K562 (cell line): ENCODE results near the gene MMS22L. TPM values are rescaled to one million over a fixed set of nuclear protein-coding genes. Genes with fewer than 3 reads are reported as not detected.

Experiments used
- CREM ChIP-seq: IDR thresholded peaks from 2 replicates; pipeline ENCODE4 v1.6.1; 2014; ENCODE audit warnings: antibody characterized with exemption, low read depth
- EP300 ChIP-seq: IDR thresholded peaks from 2 replicates; pipeline ENCODE4 v1.6.1; 2012; ENCODE audit warnings: low read length, improper control_type of control experiment
- GATAD2A ChIP-seq: fragments of 450-650 bp; IDR thresholded peaks from 2 replicates; pipeline ENCODE4 v1.6.1; 2017
- IFI16 ChIP-seq: fragments of 250-450 bp; sonication (Bioruptor Pico); IDR thresholded peaks from 2 replicates; pipeline ENCODE4 v2.1.2; 2022; ENCODE audit warnings: mild to moderate bottlenecking, inconsistent platforms
- SAFB ChIP-seq: fragments of 200-400 bp; formaldehyde crosslinking; IDR thresholded peaks from 2 replicates; pipeline ENCODE4 v1.6.1; 2017; ENCODE audit warnings: low read depth, low read length, borderline replicate concordance
- ZBTB40 ChIP-seq, 2 experiments: fragments of 450-650 bp in 1 of 2; sonication (generic) in 1 of 2; formaldehyde crosslinking in 1 of 2; IDR thresholded peaks; 2 replicates each; pipeline versions ENCODE4 v1.7.1 to v1.9.0; 2016 to 2022; ENCODE audit warnings: inconsistent platforms in 1 of 2, mild to moderate bottlenecking in 1 of 2, missing genetic modification reagents in 1 of 2
- ZFPM2 ChIP-seq: fragments of 250-450 bp; sonication (Bioruptor Pico); IDR thresholded peaks from 2 replicates; pipeline ENCODE4 v1.5.1; 2022; ENCODE audit warnings: mild to moderate bottlenecking
- ZNF436 ChIP-seq: fragments of 250-450, 450-650 bp; sonication (Bioruptor Pico); formaldehyde crosslinking; IDR thresholded peaks from 2 replicates; pipeline ENCODE4 v1.7.0; 2020; ENCODE audit warnings: mild to moderate bottlenecking
- ZNF76 ChIP-seq: fragments of 250-450 bp; sonication (Bioruptor Pico); IDR thresholded peaks from 2 replicates; pipeline ENCODE4 v1.4.0; 2020; ENCODE audit warnings: mild to moderate bottlenecking, moderate library complexity, borderline replicate concordance
- ZNF830 ChIP-seq: fragments of 250-450 bp; sonication (Bioruptor Pico); IDR thresholded peaks from 2 replicates; pipeline ENCODE4 v1.5.0; 2021; ENCODE audit warnings: mild to moderate bottlenecking
- polyA plus RNA-seq, 8 experiments: library from polyadenylated mRNA; depleted of rRNA in 4 of 8; stranded (reverse) in 5 of 8; unstranded in 3 of 8; fragments of >200 nt; fragmentation: Nextera tagmentation in 2 of 8; fragmentation: Illumina TruSeq in 1 of 8; extraction: Ambion mirVana in 2 of 8; extraction: Trizol in 1 of 8; gene quantifications; 2 replicates each; pipeline versions ENCODE4 v1.2.1 to v1.2.3, GENCODE V29; 2011 to 2014; ENCODE audit warnings: inconsistent platforms in 1 of 8, missing spikeins in 1 of 8
- total RNA-seq, 7 experiments: library from RNA; depleted of rRNA in 6 of 7; stranded (reverse); fragments of >200 nt in 6 of 7; fragmentation: Illumina TruSeq in 2 of 7; extraction: Trizol in 2 of 7; gene quantifications; 2 replicates each; pipeline versions ENCODE4 v1.2.1 to v1.2.3, GENCODE V29; 2011 to 2021; ENCODE audit warnings: low replicate concordance in 1 of 7

Gene MMS22L
- total and polyA plus RNA-seq, 9 of the 15 experiments (the other 6 are each of a cell fraction or from before 2014, with no cell fraction given) = 13.0 to 59.5 (median 26.9) TPM

- TF ChIP-seq ZBTB40 (IDR thresholded peaks at IDR 0.05) (no peak), ZBTB40 (CRISPR knock-in tag; IDR thresholded peaks at IDR 0.05) (no peak), IFI16 (CRISPR knock-in tag) (no peak), SAFB (no peak), ZFPM2 (no peak), CREM (peak; percentile 69), ZNF436 (CRISPR knock-in tag) (no peak), ZNF830 (CRISPR knock-in tag) (no peak), GATAD2A (no peak), ZNF76 (no peak), EP300 (0 out of 2 replicates have a peak, but pooled peaks have one; percentile 8)
Observed at GRCh38 chr6:97215157-97215769, 67.8 kb downstream of the MMS22L start (continued).
